Measurements from ENCODE around the gene RAB38.
A peak's percentile ranks its signal among the peaks of the same experiment; 100 is the strongest.

DNA sequence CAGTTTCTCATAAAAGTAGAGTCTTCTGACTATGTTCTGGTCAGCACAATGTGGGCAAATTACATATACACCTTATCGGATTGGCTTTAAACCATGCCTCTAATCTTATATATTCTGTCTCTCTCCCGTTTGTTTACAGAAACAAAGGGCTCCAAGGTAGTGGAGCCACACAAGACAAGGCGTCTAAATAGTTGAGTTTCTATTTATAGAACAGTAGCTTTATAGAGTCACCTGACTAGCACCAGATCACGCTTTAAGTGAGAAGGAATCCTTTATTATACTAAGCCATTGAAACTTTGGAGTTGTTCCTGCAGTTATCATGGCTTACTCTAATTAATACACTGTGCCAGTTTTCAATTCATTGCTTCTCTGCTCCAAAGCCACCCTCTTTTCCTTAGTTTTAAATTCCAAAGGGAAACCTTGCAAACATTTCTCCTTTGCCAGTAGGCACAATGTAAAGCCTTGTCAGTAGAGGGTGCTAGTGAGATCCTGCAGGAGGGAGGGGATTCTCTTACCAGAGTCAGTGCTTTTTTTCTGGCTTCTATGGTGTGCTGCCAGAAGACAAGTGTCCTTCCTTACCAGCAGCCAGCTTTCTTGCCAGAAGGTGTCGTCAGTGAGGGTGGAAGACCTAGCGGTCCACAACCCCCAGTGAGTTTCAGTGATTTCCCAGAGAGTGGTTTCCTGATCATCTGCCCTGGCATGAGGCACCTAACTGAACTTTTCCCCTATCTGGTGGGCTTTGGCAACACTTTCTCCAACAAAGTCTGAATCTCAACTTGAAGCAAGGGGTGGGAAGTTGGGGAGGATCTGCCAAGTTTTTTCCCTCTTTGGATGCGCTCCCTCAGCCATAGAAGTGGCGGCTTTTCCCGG, 71.7 kb downstream of the RAB38 start:
- TF ChIP-seq, protein P1, sequence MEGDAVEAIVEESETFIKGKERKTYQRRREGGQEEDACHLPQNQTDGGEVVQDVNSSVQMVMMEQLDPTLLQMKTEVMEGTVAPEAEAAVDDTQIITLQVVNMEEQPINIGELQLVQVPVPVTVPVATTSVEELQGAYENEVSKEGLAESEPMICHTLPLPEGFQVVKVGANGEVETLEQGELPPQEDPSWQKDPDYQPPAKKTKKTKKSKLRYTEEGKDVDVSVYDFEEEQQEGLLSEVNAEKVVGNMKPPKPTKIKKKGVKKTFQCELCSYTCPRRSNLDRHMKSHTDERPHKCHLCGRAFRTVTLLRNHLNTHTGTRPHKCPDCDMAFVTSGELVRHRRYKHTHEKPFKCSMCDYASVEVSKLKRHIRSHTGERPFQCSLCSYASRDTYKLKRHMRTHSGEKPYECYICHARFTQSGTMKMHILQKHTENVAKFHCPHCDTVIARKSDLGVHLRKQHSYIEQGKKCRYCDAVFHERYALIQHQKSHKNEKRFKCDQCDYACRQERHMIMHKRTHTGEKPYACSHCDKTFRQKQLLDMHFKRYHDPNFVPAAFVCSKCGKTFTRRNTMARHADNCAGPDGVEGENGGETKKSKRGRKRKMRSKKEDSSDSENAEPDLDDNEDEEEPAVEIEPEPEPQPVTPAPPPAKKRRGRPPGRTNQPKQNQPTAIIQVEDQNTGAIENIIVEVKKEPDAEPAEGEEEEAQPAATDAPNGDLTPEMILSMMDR (conservative IDR thresholded peaks at IDR 0.05; ENCODE audit: low read length) = peak; percentile 81
- TF ChIP-seq EZH2phosphoT487 (IDR thresholded peaks at IDR 0.05; ENCODE audit: borderline replicate concordance, low read depth, low read length) = no peak

All from OCI-LY7 (cell line).